ENCODE data around the gene FILIP1L.

- TF ChIP-seq CTCF (IDR thresholded peaks at IDR 0.05; ENCODE audit: low read length), result no peak
- no peak for TF ChIP-seq EZH2 (optimal IDR thresholded peaks at IDR 0.05; ENCODE audit: low read depth, low read length)
Observed at GRCh38 chr3:99955773-99956562, 158.3 kb downstream of the FILIP1L start.

All from MM.1S (cell line).